Liver (tissue), 9 donors: ENCODE data around the gene HNF4A. TPM values are rescaled to one million over a fixed set of nuclear protein-coding genes. Genes with fewer than 3 reads are reported as not detected.

Experiments used
- DNase-seq: peaks from one replicate; pipeline ENCODE4 v3.0.0-alpha.2; 2017; ENCODE audit warnings: low spot score
- H3K27ac ChIP-seq, 2 donors: one replicate each; pipeline ENCODE4 v1.7.0; 2013; ENCODE audit warnings: inconsistent platforms in 2 of 2, low read length in 2 of 2, control low read depth in 1 of 2, low read depth in 1 of 2, mild to moderate bottlenecking in 1 of 2
- H3K27me3 ChIP-seq, 4 donors: one replicate each; pipeline versions ENCODE4 v1.6.1 to v1.7.0; 2013; ENCODE audit warnings: low read length in 3 of 4, inconsistent platforms in 1 of 4, mild to moderate bottlenecking in 1 of 4, moderate library complexity in 1 of 4; ENCODE audit not compliant: control insufficient read depth in 4 of 4, insufficient read depth in 4 of 4
- H3K36me3 ChIP-seq, 4 donors: one replicate each; pipeline versions ENCODE4 v1.6.1 to v1.7.0; 2013; ENCODE audit warnings: low read length in 3 of 4, mild to moderate bottlenecking in 3 of 4, low read depth in 1 of 4, moderate library complexity in 1 of 4; ENCODE audit not compliant: control insufficient read depth in 4 of 4, insufficient read depth in 3 of 4
- H3K4me1 ChIP-seq, 4 donors: one replicate each; pipeline versions ENCODE4 v1.6.1 to v1.7.0; 2013; ENCODE audit warnings: low read length in 3 of 4, mild to moderate bottlenecking in 3 of 4, moderate library complexity in 1 of 4; ENCODE audit not compliant: control insufficient read depth in 4 of 4, insufficient read depth in 4 of 4
- H3K4me3 ChIP-seq, 3 donors: one replicate each; pipeline versions ENCODE4 v1.6.1 to v1.7.0; 2013; ENCODE audit warnings: low read length in 3 of 3, control low read depth in 1 of 3, low read depth in 1 of 3, mild to moderate bottlenecking in 1 of 3
- H3K9ac ChIP-seq, 2 donors: one replicate each; pipeline ENCODE4 v1.7.0; 2013; ENCODE audit warnings: low read length in 2 of 2, mild to moderate bottlenecking in 2 of 2, moderate library complexity in 2 of 2, control low read depth in 1 of 2, low read depth in 1 of 2
- H3K9me3 ChIP-seq, 4 donors: one replicate each; pipeline versions ENCODE4 v1.6.1 to v1.7.0; 2013; ENCODE audit warnings: low read length in 3 of 4; ENCODE audit not compliant: control insufficient read depth in 4 of 4
- ATF3 ChIP-seq: IDR thresholded peaks from 2 replicates; pipeline ENCODE4 v1.6.1; 2016; ENCODE audit warnings: antibody characterized with exemption
- CTCF ChIP-seq: fragments of 150-350 bp; IDR thresholded peaks from 2 replicates; pipeline ENCODE4 v1.5.1; 2017; ENCODE audit warnings: improper control_type of control experiment, low read depth, low read length; ENCODE audit not compliant: missing input control
- EGR1 ChIP-seq, 2 donors: IDR thresholded peaks; 2 replicates each; pipeline ENCODE4 v1.6.1; 2016 to 2018; ENCODE audit warnings: antibody characterized with exemption in 2 of 2, low read depth in 2 of 2
- FOXA1 ChIP-seq: IDR thresholded peaks from 2 replicates; pipeline ENCODE4 v1.6.1; 2016; ENCODE audit warnings: antibody characterized with exemption
- FOXA2 ChIP-seq: IDR thresholded peaks from 2 replicates; pipeline ENCODE4 v1.6.1; 2016; ENCODE audit warnings: antibody characterized with exemption
- GABPA ChIP-seq, 2 donors: IDR thresholded peaks in 1 of 2; conservative IDR thresholded peaks in 1 of 2; 2 replicates each; pipeline ENCODE4 v1.6.1; 2016; ENCODE audit warnings: antibody characterized with exemption in 2 of 2, mild to moderate bottlenecking in 1 of 2, moderate library complexity in 1 of 2
- HNF4A ChIP-seq, 2 donors: conservative IDR thresholded peaks; 2 replicates each; pipeline ENCODE4 v1.6.1; 2016; ENCODE audit warnings: antibody characterized with exemption in 2 of 2, mild to moderate bottlenecking in 2 of 2
- HNF4G ChIP-seq: IDR thresholded peaks from 2 replicates; pipeline ENCODE4 v1.6.1; 2016; ENCODE audit warnings: antibody characterized with exemption
- JUND ChIP-seq, 2 donors: IDR thresholded peaks; 2 replicates each; pipeline ENCODE4 v1.6.1; 2016; ENCODE audit warnings: antibody characterized with exemption in 2 of 2
- MAX ChIP-seq: IDR thresholded peaks from 2 replicates; pipeline ENCODE4 v1.6.1; 2016; ENCODE audit warnings: antibody characterized with exemption
- NR2F2 ChIP-seq: IDR thresholded peaks from 2 replicates; pipeline ENCODE4 v1.6.1; 2016; ENCODE audit warnings: antibody characterized with exemption
- RAD21 ChIP-seq, 2 donors: IDR thresholded peaks; 2 replicates each; pipeline ENCODE4 v1.6.1; 2016; ENCODE audit warnings: antibody characterized with exemption in 2 of 2, mild to moderate bottlenecking in 2 of 2
- REST ChIP-seq: IDR thresholded peaks from 2 replicates; pipeline ENCODE4 v1.6.1; 2016; ENCODE audit warnings: antibody characterized with exemption, mild to moderate bottlenecking
- RXRA ChIP-seq, 2 donors: IDR thresholded peaks; 2 replicates each; pipeline ENCODE4 v1.6.1; 2017 to 2018; ENCODE audit warnings: antibody characterized with exemption in 2 of 2, mild to moderate bottlenecking in 1 of 2
- SP1 ChIP-seq: IDR thresholded peaks from 2 replicates; pipeline ENCODE4 v1.6.1; 2018; ENCODE audit warnings: antibody characterized with exemption, mild to moderate bottlenecking
- TAF1 ChIP-seq: conservative IDR thresholded peaks from 2 replicates; pipeline ENCODE4 v1.6.1; 2016; ENCODE audit warnings: antibody characterized with exemption, mild to moderate bottlenecking
- YY1 ChIP-seq: IDR thresholded peaks from 2 replicates; pipeline ENCODE4 v1.6.1; 2016; ENCODE audit warnings: antibody characterized with exemption, mild to moderate bottlenecking
- ZBTB33 ChIP-seq: IDR thresholded peaks from 2 replicates; pipeline ENCODE4 v1.6.1; 2016; ENCODE audit warnings: antibody characterized with exemption
- WGBS: extraction: QIAGEN DNeasy Blood & Tissue Kit; methylation state at CpG from one replicate; pipeline ENCODE4 v1.1.7; 2013; 5-methylcytosine and 5-hydroxymethylcytosine counted together
- polyA plus RNA-seq, 2 donors: library from polyadenylated mRNA; stranded (reverse) in 1 of 2; unstranded in 1 of 2; fragments of 200-250 nt in 1 of 2; fragments of >200 nt in 1 of 2; fragmentation: Nextera tagmentation in 1 of 2; extraction: Ambion mirVana in 1 of 2; gene quantifications; one replicate each; pipeline versions ENCODE4 v1.2.1 to v1.2.3, GENCODE V29; 2013 to 2015
- total RNA-seq, 2 donors: library from RNA; depleted of rRNA; stranded (reverse); fragments of >200 nt; gene quantifications; one replicate each; pipeline ENCODE4 v1.2.3, GENCODE V29; 2014
- donor health status: healthy.
- donor health status: healthy.
- donor health status: healthy.
- donor health status: healthy.
- donor health status: healthy.

The HNF4A gene
- total and polyA plus RNA-seq, 4 donors, result 51.7 to 171 (median 86.0) TPM

- Histone ChIP-seq H3K27me3 (no peaks in the 10 kb centered on the region), H3K9ac (peak overlapping the region; percentile 52 to 98), H3K36me3 (no peaks in the 10 kb centered on the region), H3K4me1 (peaks cover 4 to 19% (median 12%) of the 10 kb centered on the region in 4 donors), H3K4me3 (peak overlapping the region; percentile 64 to 82 (median 67)), H3K9me3 (no peaks in the 10 kb centered on the region), H3K27ac (peak overlapping the region; percentile 91 to 96)
- WGBS, result 38% methylated on average over 9 of the region's 9 CpGs
- peak; percentile 60 for DNase-seq
- peak; percentile 68 to 70 for TF ChIP-seq RAD21 (IDR thresholded peaks at IDR 0.05)
- peak; percentile 32 to 49 for TF ChIP-seq RXRA (IDR thresholded peaks at IDR 0.05)
- TF ChIP-seq ZBTB33, result no peak
- no peak for TF ChIP-seq GABPA (IDR thresholded peaks at IDR 0.05 in 1 of 2, conservative IDR thresholded peaks at IDR 0.05 in 1 of 2)
- TF ChIP-seq EGR1 (IDR thresholded peaks at IDR 0.05; ENCODE audit: low read depth in 2 of 2), result no peak
- TF ChIP-seq HNF4A (conservative IDR thresholded peaks at IDR 0.05), result peak; percentile 37 to 48
- peak; percentile 67 for TF ChIP-seq CTCF
- no peak for TF ChIP-seq NR2F2
- TF ChIP-seq ATF3, result no peak
- TF ChIP-seq YY1, result peak; percentile 42
- peak in 1 of 2 donors; percentile 26 for TF ChIP-seq JUND (IDR thresholded peaks at IDR 0.05)
- peak; percentile 32 for TF ChIP-seq MAX
- TF ChIP-seq FOXA2, result no peak
- peak; percentile 58 for TF ChIP-seq TAF1
- TF ChIP-seq HNF4G, result no peak
- no peak for TF ChIP-seq FOXA1
- peak; percentile 34 for TF ChIP-seq SP1
- TF ChIP-seq REST, result peak; percentile 65
These were observed 93.5 kb downstream of the HNF4A start for GRCh38 chr20:44448753-44449546.
